C4-2B (cell line): ENCODE results near the gene KITLG.
"Not testable (repeated sequence)": the region's sequence is repeated elsewhere in the genome, so short reads cannot be mapped to it uniquely, and the experiment has no call there.

ENCODE experiments used
- H3K27ac ChIP-seq: fragments of 450-650 bp; 2 replicates; pipeline ENCODE4 v1.5.1; 2017
- ZFX ChIP-seq: fragments of 450-650 bp; IDR thresholded peaks from 2 replicates; pipeline ENCODE4 v1.6.1; 2017
- TF ChIP-seq, protein P1 (sequence below): fragments of 450-650 bp; conservative IDR thresholded peaks from 2 replicates; pipeline ENCODE4 v1.5.1; 2017; ENCODE audit warnings: mild to moderate bottlenecking

Gene KITLG, protein sequence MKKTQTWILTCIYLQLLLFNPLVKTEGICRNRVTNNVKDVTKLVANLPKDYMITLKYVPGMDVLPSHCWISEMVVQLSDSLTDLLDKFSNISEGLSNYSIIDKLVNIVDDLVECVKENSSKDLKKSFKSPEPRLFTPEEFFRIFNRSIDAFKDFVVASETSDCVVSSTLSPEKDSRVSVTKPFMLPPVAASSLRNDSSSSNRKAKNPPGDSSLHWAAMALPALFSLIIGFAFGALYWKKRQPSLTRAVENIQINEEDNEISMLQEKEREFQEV

DNA sequence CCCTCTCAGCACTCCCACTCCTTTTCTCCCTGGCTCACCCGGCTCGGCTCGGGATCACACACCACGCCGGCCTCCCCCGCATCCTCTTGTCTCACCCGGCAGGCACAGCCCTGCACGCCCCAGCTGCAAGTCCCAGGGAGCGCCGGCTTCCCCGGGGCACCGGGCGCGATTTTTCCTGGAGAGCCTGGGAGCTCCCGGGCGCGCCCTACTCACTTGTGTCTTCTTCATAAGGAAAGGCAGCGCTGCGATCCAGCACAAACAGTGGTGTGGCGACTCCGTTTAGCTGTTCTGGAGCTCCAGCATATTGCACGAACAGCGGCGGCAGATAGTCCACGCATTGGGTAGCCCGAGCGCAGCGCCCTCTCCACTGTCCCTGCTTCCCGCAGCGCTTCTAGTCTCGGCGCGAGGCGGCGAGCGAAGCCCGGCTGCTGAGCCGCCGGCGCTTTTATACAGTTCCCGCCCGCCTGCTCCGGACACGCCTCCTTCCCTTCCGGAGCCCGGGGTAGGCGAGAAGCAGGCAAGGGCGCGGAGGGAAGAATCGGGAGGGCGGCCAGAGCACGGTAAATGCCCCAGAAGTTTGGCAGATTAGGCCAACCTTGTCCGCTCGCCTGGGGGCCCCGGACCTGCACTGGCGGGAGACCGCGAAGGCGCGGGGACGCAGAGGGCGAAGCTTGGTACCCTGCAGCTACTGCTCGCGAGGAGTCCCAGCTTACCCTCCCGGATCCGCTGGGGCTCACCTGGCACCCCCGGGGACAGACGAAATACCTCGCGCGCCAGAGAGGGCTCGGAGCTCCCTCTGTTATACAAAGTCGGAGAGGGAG is at the start of gene KITLG:
Gene KITLG, minus strand, starts transcription at position 421 of the 821 bp plus-strand sequence. Its CDS starts 193 bp downstream, at position 228.
- H3K27ac ChIP-seq: peak within 1 kb of the TSS; percentile 62
- TF ChIP-seq, protein P1, sequence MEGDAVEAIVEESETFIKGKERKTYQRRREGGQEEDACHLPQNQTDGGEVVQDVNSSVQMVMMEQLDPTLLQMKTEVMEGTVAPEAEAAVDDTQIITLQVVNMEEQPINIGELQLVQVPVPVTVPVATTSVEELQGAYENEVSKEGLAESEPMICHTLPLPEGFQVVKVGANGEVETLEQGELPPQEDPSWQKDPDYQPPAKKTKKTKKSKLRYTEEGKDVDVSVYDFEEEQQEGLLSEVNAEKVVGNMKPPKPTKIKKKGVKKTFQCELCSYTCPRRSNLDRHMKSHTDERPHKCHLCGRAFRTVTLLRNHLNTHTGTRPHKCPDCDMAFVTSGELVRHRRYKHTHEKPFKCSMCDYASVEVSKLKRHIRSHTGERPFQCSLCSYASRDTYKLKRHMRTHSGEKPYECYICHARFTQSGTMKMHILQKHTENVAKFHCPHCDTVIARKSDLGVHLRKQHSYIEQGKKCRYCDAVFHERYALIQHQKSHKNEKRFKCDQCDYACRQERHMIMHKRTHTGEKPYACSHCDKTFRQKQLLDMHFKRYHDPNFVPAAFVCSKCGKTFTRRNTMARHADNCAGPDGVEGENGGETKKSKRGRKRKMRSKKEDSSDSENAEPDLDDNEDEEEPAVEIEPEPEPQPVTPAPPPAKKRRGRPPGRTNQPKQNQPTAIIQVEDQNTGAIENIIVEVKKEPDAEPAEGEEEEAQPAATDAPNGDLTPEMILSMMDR: peak; percentile 55
- TF ChIP-seq ZFX: no peak

DNA sequence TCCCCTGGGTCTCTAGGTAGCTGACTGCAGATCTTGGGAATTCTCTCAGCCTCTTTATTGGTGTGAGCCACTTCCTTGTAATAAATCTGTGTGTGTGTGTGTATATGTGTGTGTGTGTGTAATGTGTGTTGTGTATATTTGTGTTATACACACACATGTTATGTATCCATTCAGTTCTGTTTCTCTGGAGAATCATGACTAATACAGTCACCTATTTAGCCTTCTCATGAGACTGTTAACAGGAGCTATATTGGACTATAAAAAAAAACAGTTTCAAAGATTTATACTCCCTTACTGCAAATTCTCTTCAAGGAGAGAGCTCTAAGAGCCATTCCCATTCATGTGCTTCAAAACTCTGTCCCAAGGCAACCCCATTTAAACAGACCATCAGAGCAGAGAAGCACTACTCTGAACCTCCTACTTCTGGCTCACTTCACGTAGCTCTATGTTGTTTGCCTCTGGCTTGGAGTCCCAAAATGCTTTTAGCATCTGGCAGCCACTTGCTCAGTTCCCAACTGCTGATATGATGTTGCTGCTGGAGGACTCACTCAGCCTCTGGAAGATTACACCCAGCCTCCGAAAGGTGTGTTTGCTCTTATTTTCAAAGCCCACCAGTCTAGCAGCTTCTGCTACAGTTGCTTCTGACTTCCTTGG is 48.7 kb upstream of the KITLG start:
- TF ChIP-seq, protein P1: no peak
- no peak for TF ChIP-seq ZFX
- H3K27ac ChIP-seq: no peak overlapping the region

DNA sequence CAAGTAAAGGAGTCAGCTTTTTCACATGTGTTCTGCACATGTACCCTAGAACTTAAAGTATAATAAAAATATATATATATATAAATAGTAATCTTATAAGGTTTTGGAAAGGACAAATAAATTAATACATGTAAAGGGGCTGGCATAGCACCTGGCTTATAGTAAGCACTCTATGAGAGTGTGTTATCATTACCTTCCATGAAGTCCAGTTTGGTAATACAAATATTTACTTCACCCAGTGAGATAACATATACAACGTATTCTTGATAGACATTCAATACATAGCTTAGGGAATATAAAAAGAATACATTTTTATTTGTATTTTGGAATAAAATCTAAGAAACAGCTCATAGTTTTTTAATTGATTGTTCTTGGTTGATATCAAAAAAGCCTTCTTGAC is 47.8 kb upstream of the KITLG start:
- H3K27ac ChIP-seq: not testable (repeated sequence)

DNA sequence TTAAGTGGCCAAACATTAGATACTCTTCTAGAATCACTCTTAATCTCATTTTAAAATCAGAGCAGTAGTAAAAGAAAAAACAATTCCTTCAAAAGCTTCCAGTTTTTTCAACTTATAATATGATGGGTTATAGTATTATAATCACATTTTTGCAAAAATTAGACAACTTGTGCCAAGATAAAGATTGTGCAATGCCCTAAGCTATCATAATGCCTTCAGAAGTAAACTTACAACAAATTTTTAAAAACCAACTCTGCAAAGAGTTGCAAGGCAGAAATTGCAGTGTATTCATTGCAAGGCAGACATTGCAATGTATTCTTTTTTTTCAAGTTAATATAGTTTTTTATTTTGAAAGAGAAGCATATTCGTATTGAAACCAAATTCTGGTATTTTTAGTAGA is 47.2 kb upstream of the KITLG start:
- no peak overlapping the region for H3K27ac ChIP-seq
- TF ChIP-seq ZFX: no peak
- TF ChIP-seq, protein P1: no peak

DNA sequence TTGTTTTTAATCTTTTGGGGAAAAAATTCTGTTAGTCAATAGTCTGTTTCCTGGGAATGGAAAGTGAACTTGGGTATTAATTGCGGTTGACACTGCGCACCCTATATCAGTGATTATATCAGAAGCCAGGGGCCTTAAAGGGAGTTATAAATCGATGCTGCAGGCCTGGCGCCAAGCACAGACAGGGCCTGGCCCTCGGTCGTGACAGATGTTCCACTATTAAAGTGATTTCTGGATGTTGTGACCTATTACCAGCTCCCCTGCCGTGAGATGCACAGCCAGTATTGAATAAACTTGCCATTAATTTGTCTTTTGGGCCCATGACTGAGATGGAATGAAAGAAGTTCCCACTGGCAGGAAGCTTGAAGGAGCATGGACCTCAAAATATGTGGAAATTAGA is 45.1 kb upstream of the KITLG start:
- no peak overlapping the region for H3K27ac ChIP-seq

DNA sequence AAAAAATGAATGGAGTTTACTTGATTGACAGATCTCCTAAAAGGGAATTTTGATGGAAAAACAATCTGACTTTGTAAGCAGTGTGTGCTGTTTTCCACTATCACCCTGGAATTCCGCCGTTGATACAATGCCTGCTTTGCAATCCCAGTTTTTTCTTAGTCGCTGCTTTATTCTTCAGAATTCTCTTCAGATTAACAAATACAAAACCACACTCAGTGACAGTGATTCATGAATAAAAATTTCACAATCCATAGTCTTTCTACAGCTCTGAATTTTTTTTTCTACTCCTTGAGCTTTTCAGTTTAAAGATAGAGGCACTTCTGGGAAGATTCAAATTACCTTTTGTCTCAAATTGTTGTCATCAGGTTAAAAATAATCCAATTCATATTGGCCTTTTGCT is 44.6 kb upstream of the KITLG start:
- no peak overlapping the region for H3K27ac ChIP-seq
- TF ChIP-seq ZFX: no peak
- TF ChIP-seq, protein P1: no peak

More for the DNA sequence above, 45.1 kb upstream of the KITLG start:
- TF ChIP-seq, protein P1: no peak
- no peak for TF ChIP-seq ZFX

DNA sequence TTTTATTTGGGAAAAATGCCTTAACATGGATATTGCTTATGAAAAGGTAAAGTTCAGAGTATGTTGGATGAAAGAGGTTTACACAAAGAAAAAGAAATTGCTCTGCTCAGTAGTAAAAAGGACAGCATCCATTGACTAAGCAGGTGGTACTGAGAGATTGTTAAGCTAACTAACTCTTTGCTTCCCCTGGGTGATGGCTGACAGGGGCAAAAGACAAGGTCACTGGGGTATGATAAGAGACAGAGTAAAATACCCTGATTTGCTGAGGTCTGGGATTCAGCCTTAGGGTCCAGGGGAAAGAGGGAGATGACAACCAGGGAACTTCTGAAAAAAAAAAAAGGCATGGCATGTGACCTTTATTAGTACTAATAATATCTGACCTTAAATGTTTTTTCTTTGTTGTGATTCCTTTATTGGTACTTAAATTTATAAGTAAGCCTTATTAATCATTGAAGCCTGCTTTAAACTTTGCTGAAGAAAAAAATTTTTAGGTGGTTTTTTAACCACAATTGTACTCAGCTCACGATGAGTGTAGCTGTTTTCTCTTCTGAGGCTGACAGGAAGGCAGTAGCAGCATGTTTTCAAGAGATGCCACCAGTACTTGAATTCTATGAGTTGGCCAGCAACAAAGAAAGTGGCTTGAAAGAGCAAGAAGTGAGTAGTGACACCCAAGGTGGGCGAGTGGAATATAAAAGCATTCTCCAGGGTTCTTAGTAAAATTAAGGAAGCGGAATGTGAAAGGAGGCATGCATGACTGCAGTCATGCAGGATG is 43.7 kb upstream of the KITLG start:
- H3K27ac ChIP-seq: no peak overlapping the region
- TF ChIP-seq, protein P1: no peak
- no peak for TF ChIP-seq ZFX
